Endothelial cell of umbilical vein (primary cell): ENCODE results near the gene LMF1. TPM values are rescaled to one million over a fixed set of nuclear protein-coding genes. Genes with fewer than 3 reads are reported as not detected.

Experiments used
- BruUV-seq: library from RNA; stranded (reverse); fragments of 400-500 nt; replicated peaks from 2 replicates; lab custom pipeline; 2021; lab: Mats Ljungman, UMichigan
- CTCF ChIA-PET: fragments of 300-600, 350-600 bp; sonication (Branson Sonifier 250); formaldehyde crosslinking; loops from one replicate; lab custom pipeline; 2021; ENCODE audit warnings: antibody characterized with exemption, inconsistent platforms; lab: Charles Lee
- POLR2A ChIA-PET: fragments of 300-600, 350-600 bp; sonication (Branson Sonifier 250); formaldehyde crosslinking; loops from one replicate; lab custom pipeline; 2021; ENCODE audit warnings: antibody characterized with exemption, inconsistent platforms; lab: Charles Lee
- DNase-seq: peaks from one replicate; pipeline ENCODE4 v3.0.0-alpha.2; 2011; ENCODE audit warnings: low read depth, low spot score
- FAIRE-seq: peaks from 2 replicates; lab custom pipeline; 2011; peaks lifted over from hg19 to GRCh38; lab: Jason Lieb, UNC
- H2AFZ ChIP-seq: 2 replicates; pipeline ENCODE4 v1.6.0; 2012; ENCODE audit warnings: low read depth, low read length, control low read depth, inconsistent platforms
- H3K27ac ChIP-seq: 2 replicates; pipeline ENCODE4 v1.5.1; 2011; ENCODE audit warnings: low read depth, mild to moderate bottlenecking, control low read depth, low read length, moderate library complexity; ENCODE audit not compliant: insufficient read depth
- H3K27me3 ChIP-seq, 2 experiments: 2 replicates each; pipeline versions ENCODE4 v1.6.0 to v1.6.1; 2011; ENCODE audit warnings: low read length in 2 of 2, mixed read lengths in 1 of 2; ENCODE audit not compliant: control insufficient read depth in 2 of 2, insufficient read depth in 2 of 2
- H3K36me3 ChIP-seq, 2 experiments: 2 replicates in 1 of 2; 3 replicates in 1 of 2; pipeline ENCODE4 v1.5.1; 2011; ENCODE audit warnings: low read length in 2 of 2, mild to moderate bottlenecking in 1 of 2, moderate library complexity in 1 of 2; ENCODE audit not compliant: control insufficient read depth in 2 of 2, insufficient read depth in 2 of 2; ENCODE audit errors: extremely low read depth in 1 of 2
- H3K4me1 ChIP-seq: 3 replicates; pipeline ENCODE4 v1.5.1; 2011; ENCODE audit warnings: mild to moderate bottlenecking, low read length; ENCODE audit not compliant: control insufficient read depth, insufficient read depth; ENCODE audit errors: extremely low read depth
- H3K4me2 ChIP-seq: 2 replicates; pipeline ENCODE4 v1.6.1; 2011; ENCODE audit warnings: low read length, control low read depth, mixed read lengths; ENCODE audit not compliant: insufficient read depth
- H3K4me3 ChIP-seq, 3 experiments: fragments of 200-600 bp in 1 of 3; sonication (generic), shearing (Covaris generic) in 1 of 3; replicated peaks in 1 of 3; 2 replicates each; pipeline ENCODE4 v1.5.1; 2011 to 2016; ENCODE audit warnings: control low read depth in 3 of 3, low read length in 3 of 3, mild to moderate bottlenecking in 2 of 3, inconsistent platforms in 1 of 3, low read depth in 1 of 3, moderate library complexity in 1 of 3; ENCODE audit not compliant: insufficient read depth in 1 of 3
- H3K79me2 ChIP-seq: 2 replicates; pipeline ENCODE4 v1.6.0; 2012; ENCODE audit warnings: low read length, inconsistent platforms; ENCODE audit not compliant: control insufficient read depth, insufficient read depth
- H3K9ac ChIP-seq: replicated peaks from 2 replicates; pipeline ENCODE3; 2011; ENCODE audit warnings: low read length, control low read depth; ENCODE audit not compliant: insufficient read depth; ENCODE audit errors: extremely low read depth
- H3K9me1 ChIP-seq: replicated peaks from 3 replicates; pipeline ENCODE4 v1.6.0; 2011; ENCODE audit warnings: mild to moderate bottlenecking, low read length; ENCODE audit not compliant: control insufficient read depth, insufficient read depth; ENCODE audit errors: extremely low read depth
- H3K9me3 ChIP-seq: replicated peaks from 2 replicates; pipeline ENCODE4 v1.5.1; 2012; ENCODE audit warnings: low read length, inconsistent platforms; ENCODE audit not compliant: control insufficient read depth, insufficient read depth
- H4K20me1 ChIP-seq: replicated peaks from 2 replicates; pipeline ENCODE3; 2011; ENCODE audit warnings: mild to moderate bottlenecking, low read length; ENCODE audit not compliant: control insufficient read depth, insufficient read depth; ENCODE audit errors: extremely low read depth
- CTCF ChIP-seq, 2 donors: IDR thresholded peaks; 1 replicate in 1 of 2; 2 replicates in 1 of 2; pipeline ENCODE4 v1.5.1; 2011; ENCODE audit warnings: low read length in 2 of 2, mild to moderate bottlenecking in 2 of 2, moderate library complexity in 2 of 2, control low read depth in 1 of 2, inconsistent platforms in 1 of 2, low read depth in 1 of 2; ENCODE audit not compliant: insufficient read depth in 1 of 2; ENCODE audit errors: extremely low read depth in 1 of 2
- EZH2 ChIP-seq: IDR thresholded peaks from 2 replicates; pipeline ENCODE4 v1.6.1; 2012; ENCODE audit warnings: borderline replicate concordance, low read depth, mild to moderate bottlenecking, moderate library complexity, low read length, inconsistent platforms; ENCODE audit not compliant: severe bottlenecking
- FOS ChIP-seq: IDR thresholded peaks from 2 replicates; pipeline ENCODE4 v1.6.1; 2011; ENCODE audit warnings: mild to moderate bottlenecking, low read length, moderate library complexity, borderline replicate concordance; ENCODE audit not compliant: insufficient read depth
- GATA2 ChIP-seq: IDR thresholded peaks from 2 replicates; pipeline ENCODE4 v1.7.0; 2011; ENCODE audit warnings: low read depth, mild to moderate bottlenecking, moderate library complexity, mixed read lengths, low read length; ENCODE audit not compliant: insufficient read length, insufficient read depth
- JUN ChIP-seq: IDR thresholded peaks from 2 replicates; pipeline ENCODE4 v1.6.1; 2011; ENCODE audit warnings: borderline replicate concordance, low read depth; ENCODE audit not compliant: insufficient read length, insufficient read depth
- MAX ChIP-seq: IDR thresholded peaks from 2 replicates; pipeline ENCODE4 v1.6.1; 2011; ENCODE audit not compliant: insufficient read depth, insufficient read length
- MYC ChIP-seq: IDR thresholded peaks from one replicate; pipeline ENCODE4 v1.6.1; 2011; ENCODE audit warnings: mild to moderate bottlenecking, low read depth, low read length
- dilution Hi-C: fragments of 300-500 bp; cut with MboI; formaldehyde crosslinking; loops from one replicate; pipeline ENCODE4 v1.15.0; 2019; ENCODE audit warnings: low sequenced_read_pairs; ENCODE audit not compliant: extremely low pct_ligation_motif_present
- intact Hi-C: fragments of 100-400 bp; cut with micrococcal nuclease; formaldehyde crosslinking; loops from one replicate; pipeline ENCODE4 v1.10.0; 2022
- polyA plus RNA-seq, 4 experiments: library from polyadenylated mRNA; depleted of rRNA in 3 of 4; stranded (reverse) in 3 of 4; unstranded in 1 of 4; fragments of >200 nt; gene quantifications; 2 replicates each; pipeline versions ENCODE4 v1.2.1 to v1.2.3, GENCODE V29; 2011 to 2012; ENCODE audit warnings: missing spikeins in 1 of 4
- total RNA-seq: library from RNA; stranded (reverse); gene quantifications from 2 replicates; pipeline ENCODE4 v1.2.3, GENCODE V29; 2021

Gene LMF1
- total and polyA plus RNA-seq, 2 donors (not counting 3 experiments of a cell fraction or from before 2014, with no cell fraction given): 17.8 TPM

- no peaks in the 10 kb centered on the region for H3K79me2 ChIP-seq
- no peak overlapping the region for H3K9ac ChIP-seq
- ChIA-PET CTCF (no interaction called here), POLR2A (no interaction called here)
- H3K4me1 ChIP-seq: no peaks in the 10 kb centered on the region
- FAIRE-seq (no peak), DNase-seq (no peak)
- no peaks in the 10 kb centered on the region for H3K36me3 ChIP-seq
- no peak overlapping the region for H3K27ac ChIP-seq
- H2AFZ ChIP-seq: no peak overlapping the region
- H3K9me1 ChIP-seq: no peaks in the 10 kb centered on the region
- no TSS peak for BruUV-seq
- H4K20me1 ChIP-seq: no peaks in the 10 kb centered on the region
- no peak overlapping the region for H3K4me2 ChIP-seq
- TF ChIP-seq MYC: no peak
- no peak for TF ChIP-seq JUN
- no peak for TF ChIP-seq EZH2
- no peak for TF ChIP-seq FOS
- TF ChIP-seq MAX: no peak
- TF ChIP-seq GATA2: no peak
- TF ChIP-seq CTCF (IDR thresholded peaks at IDR 0.05; ENCODE audit: extremely low read depth in 1 of 2, insufficient read depth in 1 of 2, low read depth in 1 of 2, low read length in 2 of 2): no peak
- no peaks in the 10 kb centered on the region for H3K27me3 ChIP-seq
- intact Hi-C loops: no loop called here
- no peak overlapping the region for H3K4me3 ChIP-seq
- dilution Hi-C loops: no loop called here
- H3K9me3 ChIP-seq: no peaks in the 10 kb centered on the region
These were observed 102.4 kb downstream of the LMF1 start for GRCh38 chr16:868386-868755.
